Measurements from ENCODE around the gene CNTNAP5.

GRCh38 chr2:124683536-124684428 is 658.7 kb downstream of the CNTNAP5 start:
- TF ChIP-seq YY1 (IDR thresholded peaks at IDR 0.05; ENCODE audit: insufficient read depth, insufficient read length) (no peak), ZNF274 (IDR thresholded peaks at IDR 0.05; ENCODE audit: low read depth, low read length) (no peak)
